ENCODE results near the gene OSBPL3.

DNA sequence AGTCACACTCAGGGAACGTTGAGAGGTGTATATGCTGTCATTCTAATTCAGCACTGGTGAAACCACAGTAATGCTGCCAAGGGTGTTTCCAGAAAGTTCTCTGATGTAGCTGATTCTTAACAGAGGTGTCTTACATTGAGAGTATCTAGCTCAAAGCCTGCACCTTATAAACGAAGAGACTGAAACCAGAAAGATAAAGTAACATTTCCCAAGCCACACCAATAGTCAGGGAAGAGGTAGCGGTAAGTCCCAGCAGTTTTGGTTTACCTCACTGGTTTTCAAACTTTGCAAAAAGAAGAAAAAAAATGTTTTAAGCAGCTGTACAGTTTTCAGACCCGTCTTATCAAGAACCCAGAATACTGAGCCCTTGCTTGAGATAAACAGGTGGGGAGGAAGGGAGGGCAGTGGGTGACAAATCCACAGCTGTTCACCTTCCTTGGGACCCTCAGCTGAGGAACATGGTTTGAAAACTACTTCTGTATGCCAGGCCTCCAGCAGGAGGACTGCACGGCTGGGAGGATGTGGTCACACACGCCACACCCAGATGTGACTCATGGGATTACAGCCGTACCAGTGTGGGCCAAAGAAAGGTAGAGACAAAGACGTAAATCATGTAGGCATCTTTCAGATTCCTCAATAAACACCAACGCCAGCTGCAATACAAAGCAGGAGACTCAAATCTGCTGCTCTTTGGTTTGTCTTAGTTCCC, 158.8 kb downstream of the OSBPL3 start:
- TF ChIP-seq, protein P1, sequence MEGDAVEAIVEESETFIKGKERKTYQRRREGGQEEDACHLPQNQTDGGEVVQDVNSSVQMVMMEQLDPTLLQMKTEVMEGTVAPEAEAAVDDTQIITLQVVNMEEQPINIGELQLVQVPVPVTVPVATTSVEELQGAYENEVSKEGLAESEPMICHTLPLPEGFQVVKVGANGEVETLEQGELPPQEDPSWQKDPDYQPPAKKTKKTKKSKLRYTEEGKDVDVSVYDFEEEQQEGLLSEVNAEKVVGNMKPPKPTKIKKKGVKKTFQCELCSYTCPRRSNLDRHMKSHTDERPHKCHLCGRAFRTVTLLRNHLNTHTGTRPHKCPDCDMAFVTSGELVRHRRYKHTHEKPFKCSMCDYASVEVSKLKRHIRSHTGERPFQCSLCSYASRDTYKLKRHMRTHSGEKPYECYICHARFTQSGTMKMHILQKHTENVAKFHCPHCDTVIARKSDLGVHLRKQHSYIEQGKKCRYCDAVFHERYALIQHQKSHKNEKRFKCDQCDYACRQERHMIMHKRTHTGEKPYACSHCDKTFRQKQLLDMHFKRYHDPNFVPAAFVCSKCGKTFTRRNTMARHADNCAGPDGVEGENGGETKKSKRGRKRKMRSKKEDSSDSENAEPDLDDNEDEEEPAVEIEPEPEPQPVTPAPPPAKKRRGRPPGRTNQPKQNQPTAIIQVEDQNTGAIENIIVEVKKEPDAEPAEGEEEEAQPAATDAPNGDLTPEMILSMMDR (IDR thresholded peaks at IDR 0.05), result peak; percentile 40
- no peak for TF ChIP-seq EZH2 (IDR thresholded peaks at IDR 0.05; ENCODE audit: borderline replicate concordance, insufficient read depth, low read depth, low read length, poor library complexity, severe bottlenecking)

Measured in B cell (primary cell).